ENCODE data around the gene CASK. TPM values are rescaled to one million over a fixed set of nuclear protein-coding genes. Genes with fewer than 3 reads are reported as not detected.

The CASK gene
- total RNA-seq, 6 experiments from 2014 or later: 17.8 to 23.8 (median 20.4) TPM

DNA sequence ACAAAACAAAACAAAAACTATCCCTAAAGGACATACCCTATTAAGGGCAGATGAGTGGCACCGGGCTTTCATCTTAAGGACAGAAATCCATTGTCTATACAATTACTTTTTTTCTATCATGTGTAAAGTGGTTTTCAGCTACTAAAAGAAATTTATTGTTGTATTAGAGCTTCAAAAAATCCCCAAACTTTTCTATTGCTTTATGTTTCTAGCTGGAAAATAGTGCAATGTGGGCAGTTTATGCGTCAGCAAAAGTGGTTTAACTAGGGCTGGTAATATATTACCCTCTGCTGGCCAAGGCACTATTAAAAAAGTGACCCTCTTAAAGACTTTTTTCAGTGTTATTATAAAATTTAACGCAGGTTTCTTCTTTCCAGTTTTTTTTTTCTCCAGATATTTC, 214.9 kb downstream of the CASK start:
- DNase-seq: no peak

GRCh38 chrX:41707218-41707617, 216.1 kb downstream of the CASK start:
- TF ChIP-seq POLR2A (IDR thresholded peaks at IDR 0.05) (no peak), CTCF (IDR thresholded peaks at IDR 0.05) (no peak)
- Histone ChIP-seq H3K27ac (no peak overlapping the region), H3K9me3 (no peaks in the 10 kb centered on the region), H3K4me1 (no peaks in the 10 kb centered on the region), H3K27me3 (no peaks in the 10 kb centered on the region), H3K4me3 (no peak overlapping the region), H3K36me3 (no peaks in the 10 kb centered on the region)
- intact Hi-C loops (cut with DNase I): no loop called here
- WGBS (ENCODE audit: insufficient coverage, low coverage, low lambda C conversion rate, missing lambda C conversion rate): 43% methylated on average over 1 of the region's 1 CpG
- DNase-seq (no peak), ATAC-seq (no peak)

More for the DNA sequence above, 214.9 kb downstream of the CASK start:
- no peak for ATAC-seq
- H3K4me1 ChIP-seq: no peaks in the 10 kb centered on the region
- no peak overlapping the region for H3K4me3 ChIP-seq
- H3K9me3 ChIP-seq: no peaks in the 10 kb centered on the region
- TF ChIP-seq CTCF (IDR thresholded peaks at IDR 0.05): peak in 1 of 4 donors; percentile 4
- TF ChIP-seq POLR2A (IDR thresholded peaks at IDR 0.05): no peak
- no peaks in the 10 kb centered on the region for H3K27me3 ChIP-seq
- H3K36me3 ChIP-seq: no peaks in the 10 kb centered on the region
- 36% methylated on average over 3 of the region's 3 CpGs for WGBS (ENCODE audit: insufficient coverage, low coverage, low lambda C conversion rate, missing lambda C conversion rate)
- intact Hi-C loops (cut with DNase I): no loop called here
- H3K27ac ChIP-seq: no peak overlapping the region

GRCh38 chrX:41705680-41706374, 217.5 kb downstream of the CASK start:
- H3K4me1 ChIP-seq: no peaks in the 10 kb centered on the region
- 48% methylated on average over 3 of the region's 3 CpGs for WGBS (ENCODE audit: insufficient coverage, low coverage, low lambda C conversion rate, missing lambda C conversion rate)
- H3K27me3 ChIP-seq: no peaks in the 10 kb centered on the region
- H3K4me3 ChIP-seq: no peak overlapping the region
- ATAC-seq: peak; percentile 18 to 53 (median 43)
- no peaks in the 10 kb centered on the region for H3K9me3 ChIP-seq
- intact Hi-C loops (cut with DNase I): no loop called here
- DNase-seq: no peak
- no peaks in the 10 kb centered on the region for H3K36me3 ChIP-seq
- TF ChIP-seq CTCF (IDR thresholded peaks at IDR 0.05): no peak
- no peak for TF ChIP-seq POLR2A (IDR thresholded peaks at IDR 0.05)
- no peak overlapping the region for H3K27ac ChIP-seq

DNA sequence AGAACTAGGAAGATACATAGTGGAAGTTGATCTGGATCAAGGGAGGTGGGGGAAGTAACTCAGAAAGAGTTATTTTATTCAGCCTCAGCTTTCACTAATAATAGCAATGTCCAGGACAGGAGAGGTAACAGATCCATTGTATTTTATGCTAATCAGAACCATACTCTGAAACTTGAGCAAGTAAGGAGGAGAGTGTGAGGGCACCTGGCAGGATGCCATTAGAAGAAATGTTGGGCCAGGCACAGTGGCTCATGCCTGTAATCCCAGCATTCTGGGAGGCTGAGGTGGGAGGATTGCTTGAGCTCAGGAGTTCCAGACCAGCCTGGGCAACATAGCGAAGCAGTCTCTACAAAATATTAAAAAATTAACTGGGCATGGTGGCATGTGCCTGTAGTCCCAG, 218.3 kb downstream of the CASK start:
- intact Hi-C loops (cut with DNase I): no loop called here
- H3K9me3 ChIP-seq: no peaks in the 10 kb centered on the region
- no peak overlapping the region for H3K4me3 ChIP-seq
- no peaks in the 10 kb centered on the region for H3K27me3 ChIP-seq
- WGBS (ENCODE audit: insufficient coverage, low coverage, low lambda C conversion rate, missing lambda C conversion rate): 67% methylated on average over 1 of the region's 1 CpG
- no peaks in the 10 kb centered on the region for H3K36me3 ChIP-seq
- no peak overlapping the region for H3K27ac ChIP-seq
- no peak for DNase-seq
- no peaks in the 10 kb centered on the region for H3K4me1 ChIP-seq
- ATAC-seq: no peak
- TF ChIP-seq CTCF (IDR thresholded peaks at IDR 0.05) (no peak), POLR2A (IDR thresholded peaks at IDR 0.05) (no peak)

Data from right lobe of liver (tissue), 6 donors.